Neural crest cell (in vitro differentiated cells): ENCODE measurements around the gene HSD3B1. TPM values are rescaled to one million over a fixed set of nuclear protein-coding genes. Genes with fewer than 3 reads are reported as not detected.
A peak's percentile ranks its signal among the peaks of the same experiment; 100 is the strongest.

Source experiments
- DNase-seq: peaks from one replicate; pipeline ENCODE4 v3.0.0; 2021; ENCODE audit warnings: low read depth, mixed read lengths, low spot score
- H3K27ac Mint-ChIP-seq: one replicate; pipeline ENCODE4 v1.8.0; 2021; ENCODE audit warnings: mild to moderate bottlenecking, mixed read lengths; ENCODE audit not compliant: unreplicated experiment
- H3K27me3 Mint-ChIP-seq: 2 replicates; pipeline ENCODE4 v1.8.0; 2021; ENCODE audit warnings: low read depth, mild to moderate bottlenecking, mixed read lengths
- H3K36me3 Mint-ChIP-seq: 2 replicates; pipeline ENCODE4 v1.8.0; 2021; ENCODE audit warnings: low read depth, mild to moderate bottlenecking, mixed read lengths
- H3K4me1 Mint-ChIP-seq: 2 replicates; pipeline ENCODE4 v1.8.0; 2021; ENCODE audit warnings: mixed read lengths
- H3K4me3 Mint-ChIP-seq: one replicate; pipeline ENCODE4 v1.8.0; 2021; ENCODE audit warnings: mild to moderate bottlenecking, mixed read lengths
- H3K9me3 Mint-ChIP-seq: 2 replicates; pipeline ENCODE4 v1.8.0; 2021; ENCODE audit warnings: mixed read lengths
- CTCF ChIP-seq: fragments of 200-600 bp; sonication (generic); conservative IDR thresholded peaks from 2 replicates; pipeline ENCODE4 v1.5.0; 2021; ENCODE audit warnings: antibody characterized with exemption, mild to moderate bottlenecking
- total RNA-seq: library from RNA; stranded (reverse); gene quantifications from 2 replicates; pipeline ENCODE4 v1.2.1, GENCODE V29; 2021

The HSD3B1 gene
- total RNA-seq, 1 donor from 2014 or later = not detected

- DNase-seq = no peak
- Mint-ChIP-seq H3K27me3 (peaks cover 2% of the 10 kb centered on the region), H3K4me1 (peaks cover 4% of the 10 kb centered on the region), H3K4me3 (no peak overlapping the region), H3K36me3 (no peaks in the 10 kb centered on the region), H3K27ac (peak overlapping the region; percentile 53), H3K9me3 (no peaks in the 10 kb centered on the region)
- no peak for TF ChIP-seq CTCF
These were observed 34.8 kb upstream of the HSD3B1 start for GRCh38 chr1:119472080-119472818.

- H3K27me3 Mint-ChIP-seq = peaks cover 2% of the 10 kb centered on the region
- no peak for TF ChIP-seq CTCF
These were observed 34.2 kb upstream of the HSD3B1 start for GRCh38 chr1:119472819-119473175.

GRCh38 chr1:119475866-119476439 lies 31.1 kb upstream of the HSD3B1 start:
- Mint-ChIP-seq H3K4me1 (peaks cover 9% of the 10 kb centered on the region), H3K36me3 (no peaks in the 10 kb centered on the region), H3K27me3 (no peaks in the 10 kb centered on the region), H3K9me3 (no peaks in the 10 kb centered on the region), H3K27ac (no peak overlapping the region), H3K4me3 (no peak overlapping the region)
- peak; percentile 41 for DNase-seq
- TF ChIP-seq CTCF = peak; percentile 73

More at GRCh38 chr1:119472819-119473175, 34.2 kb upstream of the HSD3B1 start:
- peak overlapping the region; percentile 53 for H3K27ac Mint-ChIP-seq
- H3K4me3 Mint-ChIP-seq = no peak overlapping the region
- H3K9me3 Mint-ChIP-seq = no peaks in the 10 kb centered on the region
- no peak for DNase-seq
- no peaks in the 10 kb centered on the region for H3K36me3 Mint-ChIP-seq
- peaks cover 4% of the 10 kb centered on the region for H3K4me1 Mint-ChIP-seq

- no peaks in the 10 kb centered on the region for H3K9me3 Mint-ChIP-seq
- no peaks in the 10 kb centered on the region for H3K27me3 Mint-ChIP-seq
- no peak overlapping the region for H3K4me3 Mint-ChIP-seq
- peaks cover 9% of the 10 kb centered on the region for H3K4me1 Mint-ChIP-seq
- no peak overlapping the region for H3K27ac Mint-ChIP-seq
- H3K36me3 Mint-ChIP-seq = no peaks in the 10 kb centered on the region
- DNase-seq = no peak
- TF ChIP-seq CTCF = no peak
These were observed 29.3 kb upstream of the HSD3B1 start for GRCh38 chr1:119477710-119478109.

- no peaks in the 10 kb centered on the region for H3K27me3 Mint-ChIP-seq
- TF ChIP-seq CTCF = no peak
- no peaks in the 10 kb centered on the region for H3K36me3 Mint-ChIP-seq
- no peak overlapping the region for H3K27ac Mint-ChIP-seq
- H3K4me3 Mint-ChIP-seq = no peak overlapping the region
- no peak for DNase-seq
- no peaks in the 10 kb centered on the region for H3K9me3 Mint-ChIP-seq
- peaks cover 9% of the 10 kb centered on the region for H3K4me1 Mint-ChIP-seq
These were observed 26.8 kb upstream of the HSD3B1 start for GRCh38 chr1:119480175-119480574.
